Brain pericyte (primary cell): ENCODE data around the gene PPP1R7.

Experiments used
- DNase-seq: peaks from one replicate; pipeline ENCODE4 v3.0.0-alpha.2; 2012; ENCODE audit warnings: low read depth, low spot score

Gene PPP1R7

GRCh38 chr2:241161646-241162281 is 11.5 kb downstream of the PPP1R7 start:
- peak; percentile 58 for DNase-seq

- DNase-seq, result no peak
Observed at GRCh38 chr2:241163601-241164118, 13.4 kb downstream of the PPP1R7 start.

GRCh38 chr2:241168366-241168765 is 18.1 kb downstream of the PPP1R7 start:
- DNase-seq, result no peak

- no peak for DNase-seq
Observed at GRCh38 chr2:241173557-241173956, 23.3 kb downstream of the PPP1R7 start.

GRCh38 chr2:241177526-241178334 is 27.5 kb downstream of the PPP1R7 start:
- DNase-seq, result no peak

- no peak for DNase-seq
Observed at GRCh38 chr2:241178961-241179360, 28.7 kb downstream of the PPP1R7 start.

GRCh38 chr2:241179899-241180298 is 29.6 kb downstream of the PPP1R7 start:
- DNase-seq, result no peak

GRCh38 chr2:241180495-241180894 is 30.2 kb downstream of the PPP1R7 start:
- DNase-seq, result no peak

- no peak for DNase-seq
Observed at GRCh38 chr2:241182126-241182525, 31.9 kb downstream of the PPP1R7 start.

GRCh38 chr2:241182531-241183133 is 32.4 kb downstream of the PPP1R7 start:
- no peak for DNase-seq

GRCh38 chr2:241183221-241183620 is 33.0 kb downstream of the PPP1R7 start:
- no peak for DNase-seq

GRCh38 chr2:241184901-241185300 is 34.6 kb downstream of the PPP1R7 start:
- no peak for DNase-seq

GRCh38 chr2:241185961-241186360 is 35.7 kb downstream of the PPP1R7 start:
- DNase-seq, result no peak

- DNase-seq, result no peak
Observed at GRCh38 chr2:241187101-241187917, 37.0 kb downstream of the PPP1R7 start.

GRCh38 chr2:241187918-241188234 is 37.6 kb downstream of the PPP1R7 start:
- no peak for DNase-seq

GRCh38 chr2:241188361-241189092 is 38.3 kb downstream of the PPP1R7 start, which contains the start of gene ANO7:
TSS of gene ANO7 (plus strand) at chr2:241188677. CDS start at chr2:241190064, 1,387 bp downstream.
- DNase-seq, result no peak

- DNase-seq, result no peak
Observed at GRCh38 chr2:241189093-241189855, 39.0 kb downstream of the PPP1R7 start.

- no peak for DNase-seq
Observed at GRCh38 chr2:241189856-241190201, 39.6 kb downstream of the PPP1R7 start.

- no peak for DNase-seq
Observed at GRCh38 chr2:241190291-241190981, 40.2 kb downstream of the PPP1R7 start.

- no peak for DNase-seq
Observed at GRCh38 chr2:241191081-241191480, 40.8 kb downstream of the PPP1R7 start.
